G401 (cell line): ENCODE data around the gene ENOX1. TPM values are rescaled to one million over a fixed set of nuclear protein-coding genes. Genes with fewer than 3 reads are reported as not detected.

Experiments
- DNase-seq: peaks from one replicate; pipeline ENCODE4 v3.0.0-alpha.2; 2015; ENCODE audit warnings: low spot score
- in situ Hi-C: cut with HindIII; loops from 2 replicates; pipeline ENCODE4 v1.10.0; 2016; ENCODE audit warnings: low sequenced_read_pairs, mixed read lengths
- total RNA-seq: library from RNA; depleted of rRNA; stranded (reverse); fragments of >200 nt; shearing (Covaris generic); gene quantifications from 2 replicates; pipeline ENCODE4 v1.2.3, GENCODE V29; 2014

Gene ENOX1
- total RNA-seq, 1 experiment from 2014 or later, result not detected

DNA sequence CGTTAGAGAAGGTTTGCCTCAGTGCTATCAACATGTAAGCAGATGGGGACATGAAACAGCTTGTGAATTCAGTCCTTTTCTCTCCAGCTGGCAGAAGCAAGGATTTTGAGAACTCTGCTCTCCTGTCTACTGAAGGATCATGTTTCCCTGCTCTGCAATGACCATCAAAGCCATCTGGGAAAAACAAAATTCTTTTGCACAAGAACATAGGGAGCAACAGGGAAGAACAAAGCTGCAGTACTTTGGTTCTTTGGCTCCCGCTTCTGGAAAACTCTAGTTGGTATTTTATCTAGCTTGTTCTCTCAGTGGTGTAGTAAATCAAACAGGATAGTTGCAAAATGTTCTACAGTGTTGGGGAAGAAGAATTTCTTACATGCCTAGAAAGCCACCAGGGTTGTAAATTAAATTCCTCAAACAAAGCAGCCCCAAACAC, 270.4 kb downstream of the ENOX1 start:
- in situ Hi-C loops, result no loop called here
- no peak for DNase-seq

DNA sequence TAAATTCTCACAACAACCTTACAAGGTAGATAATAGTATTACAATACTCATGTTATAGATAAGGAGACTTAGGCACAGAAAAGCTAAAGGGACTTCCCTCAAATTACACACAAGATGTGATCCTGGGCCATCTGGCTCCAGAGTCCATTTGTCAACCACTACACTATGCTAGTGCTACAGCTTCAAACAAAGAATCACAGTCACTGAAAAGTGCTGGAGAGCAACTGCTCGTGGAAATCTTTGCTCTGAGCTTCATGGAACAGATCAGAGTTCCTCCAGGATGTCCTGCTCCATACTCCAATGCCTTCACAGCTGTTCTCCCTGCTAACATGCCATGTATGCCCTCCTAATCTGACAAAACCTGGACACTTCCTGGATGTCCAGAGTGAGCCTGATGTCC, 271.2 kb downstream of the ENOX1 start:
- in situ Hi-C loops, result no loop called here

DNA sequence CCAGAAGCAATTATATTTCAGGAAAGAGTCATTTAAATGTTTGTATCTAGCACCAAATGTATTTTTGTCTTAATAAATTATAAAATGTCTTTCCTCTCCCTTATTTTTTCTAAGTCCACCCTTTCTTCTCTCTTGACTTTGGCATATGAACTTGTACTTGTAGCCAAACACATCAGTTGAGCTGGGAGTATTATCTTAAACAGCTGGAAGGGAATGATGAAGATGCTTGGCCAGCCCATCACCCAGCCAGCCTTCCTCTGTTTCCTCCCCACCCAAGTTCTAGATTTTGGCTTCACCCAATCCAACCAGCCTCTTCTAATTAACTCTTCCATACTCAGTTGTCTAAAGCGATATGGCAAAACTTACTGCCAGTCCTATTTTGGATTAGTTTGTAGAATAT, 272.5 kb downstream of the ENOX1 start:
- DNase-seq, result no peak
- in situ Hi-C loops, result no loop called here

More for the DNA sequence above, 271.2 kb downstream of the ENOX1 start:
- DNase-seq, result no peak

GRCh38 chr13:43512221-43512620, 274.6 kb downstream of the ENOX1 start:
- no peak for DNase-seq
- in situ Hi-C loops, result no loop called here

DNA sequence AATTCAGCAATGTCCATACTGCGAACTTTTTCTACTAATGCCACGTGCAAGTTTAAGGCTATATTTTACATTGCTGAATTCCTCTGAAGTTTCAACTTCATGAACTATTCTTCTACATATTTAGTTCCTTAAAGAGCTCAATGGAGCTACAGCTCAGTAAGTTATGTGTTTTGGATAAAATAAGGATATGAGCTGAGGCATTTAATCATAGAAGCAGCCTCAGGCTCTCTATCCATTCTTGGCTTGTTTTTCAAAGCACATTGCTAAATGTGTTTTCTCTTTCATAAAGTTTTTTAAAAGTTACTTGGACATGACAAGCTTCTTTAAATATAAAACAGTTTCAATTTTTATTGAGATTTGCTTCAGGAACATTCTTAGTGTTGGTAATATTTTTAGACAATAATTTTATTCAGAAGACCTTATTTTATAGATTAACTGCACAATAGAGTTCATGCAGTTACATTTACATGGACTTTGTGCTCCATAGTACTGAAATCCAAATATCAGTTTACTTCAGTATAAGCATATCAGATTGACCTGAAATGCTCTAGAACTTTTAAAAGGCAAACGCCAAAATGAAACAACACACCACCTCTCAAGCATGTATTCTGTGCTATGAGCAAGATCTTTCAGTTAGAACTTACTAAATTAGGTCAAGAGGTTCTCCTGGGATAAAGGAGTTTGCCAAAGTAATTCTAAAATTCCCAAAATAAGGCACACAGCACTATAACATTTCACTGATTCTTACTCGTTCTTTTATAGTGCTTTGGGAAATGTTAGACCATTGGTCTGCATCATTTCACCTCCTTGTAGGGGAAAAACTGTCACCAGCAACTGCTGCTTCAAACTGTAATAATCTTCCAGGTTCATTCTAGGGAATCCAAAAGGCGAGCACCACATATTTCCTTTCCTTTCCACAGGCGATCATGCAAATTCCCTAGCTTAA, 275.5 kb downstream of the ENOX1 start:
- DNase-seq, result no peak
- in situ Hi-C loops, result no loop called here

- in situ Hi-C loops, result no loop called here
- DNase-seq, result no peak
Measured at GRCh38 chr13:43495732-43496131, 291.0 kb downstream of the ENOX1 start.

GRCh38 chr13:43494206-43494605, 292.6 kb downstream of the ENOX1 start:
- in situ Hi-C loops, result loop anchor here (5.0 kb wide), 1 partner anchor 38 kb away; no protein-coding TSS in a partner anchor
- no peak for DNase-seq

DNA sequence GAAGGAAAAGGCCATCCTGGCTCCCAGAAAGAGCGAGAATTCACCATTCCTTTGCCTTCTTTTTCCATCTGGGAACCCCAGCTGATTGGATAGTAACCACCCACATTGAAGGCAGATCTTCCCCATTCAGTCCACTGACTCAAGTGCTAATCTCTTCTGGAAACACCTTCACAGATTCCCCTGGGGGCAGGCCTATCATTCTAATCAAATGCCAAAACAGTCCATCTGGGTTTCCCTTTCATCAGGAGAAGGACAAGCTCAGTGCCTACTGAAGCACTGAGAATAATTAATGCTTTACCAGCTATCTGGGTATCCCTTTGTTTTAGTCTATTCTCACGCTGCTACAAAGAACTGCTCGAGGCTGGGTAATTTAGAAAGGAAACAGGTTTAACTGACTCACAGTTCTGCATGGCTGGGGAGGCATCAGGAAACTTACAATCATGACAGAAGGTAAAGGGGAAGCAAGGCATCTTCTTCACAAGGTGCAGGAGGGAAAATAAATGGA, 293.2 kb downstream of the ENOX1 start:
- DNase-seq, result no peak
- in situ Hi-C loops, result loop anchor here (5.0 kb wide), 1 partner anchor 39 kb away; no protein-coding TSS in a partner anchor

DNA sequence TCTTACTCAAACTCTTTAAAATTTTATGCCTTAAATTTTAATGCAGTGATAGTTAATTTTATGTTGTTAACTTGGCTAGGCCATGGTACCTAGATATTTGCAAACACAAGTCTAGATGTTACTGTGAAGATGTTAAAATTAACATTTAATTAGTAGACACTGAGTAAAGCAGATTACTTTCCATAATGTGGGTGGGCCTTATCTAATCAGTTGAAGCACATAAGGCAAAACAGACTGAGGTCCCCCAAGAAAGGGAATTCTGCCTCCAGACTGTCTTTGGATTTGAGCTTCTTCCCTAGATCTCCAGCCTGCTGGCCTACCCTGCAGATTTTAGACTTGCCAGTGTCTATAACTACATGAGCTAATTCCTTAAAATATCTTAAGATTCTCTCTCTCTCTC, 294.0 kb downstream of the ENOX1 start:
- in situ Hi-C loops, result loop anchor here (5.0 kb wide), 1 partner anchor 40 kb away; no protein-coding TSS in a partner anchor

GRCh38 chr13:43492311-43492710, 294.5 kb downstream of the ENOX1 start:
- in situ Hi-C loops, result loop anchor here (5.0 kb wide), 1 partner anchor 40 kb away; no protein-coding TSS in a partner anchor
- DNase-seq, result no peak

More for the DNA sequence above, 294.0 kb downstream of the ENOX1 start:
- DNase-seq, result no peak

- no peak for DNase-seq
- in situ Hi-C loops, result no loop called here
Measured at GRCh38 chr13:43489233-43489632, 297.5 kb downstream of the ENOX1 start.

GRCh38 chr13:43487885-43488284, 298.9 kb downstream of the ENOX1 start:
- in situ Hi-C loops, result no loop called here
- no peak for DNase-seq

GRCh38 chr13:43487461-43487860, 299.3 kb downstream of the ENOX1 start:
- DNase-seq, result no peak
- in situ Hi-C loops, result no loop called here

GRCh38 chr13:43484432-43485225, 302.1 kb downstream of the ENOX1 start:
- in situ Hi-C loops, result no loop called here
- no peak for DNase-seq

DNA sequence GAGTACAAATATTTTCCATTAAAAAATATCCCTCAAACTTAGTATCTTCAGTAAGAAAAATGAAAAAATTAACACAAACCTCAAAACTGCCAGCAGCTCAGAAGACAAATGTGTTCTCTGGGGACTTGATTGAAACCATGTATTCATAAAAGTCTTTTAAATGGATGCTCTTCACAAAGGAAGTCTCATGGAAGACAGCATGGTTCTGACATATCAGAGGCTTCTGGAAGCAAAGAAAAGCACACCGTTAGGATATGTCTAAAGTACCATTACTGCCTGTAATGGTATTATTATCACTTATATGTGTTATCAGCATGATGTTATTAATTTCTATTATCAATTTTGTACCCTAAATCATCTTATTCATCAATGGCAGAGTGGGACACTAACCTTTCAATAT, 302.8 kb downstream of the ENOX1 start:
- no peak for DNase-seq
- in situ Hi-C loops, result no loop called here

- in situ Hi-C loops, result no loop called here
- no peak for DNase-seq
Measured at GRCh38 chr13:43482641-43483040, 304.1 kb downstream of the ENOX1 start.

- in situ Hi-C loops, result no loop called here
Measured at GRCh38 chr13:43482026-43482425, 304.7 kb downstream of the ENOX1 start.

DNA sequence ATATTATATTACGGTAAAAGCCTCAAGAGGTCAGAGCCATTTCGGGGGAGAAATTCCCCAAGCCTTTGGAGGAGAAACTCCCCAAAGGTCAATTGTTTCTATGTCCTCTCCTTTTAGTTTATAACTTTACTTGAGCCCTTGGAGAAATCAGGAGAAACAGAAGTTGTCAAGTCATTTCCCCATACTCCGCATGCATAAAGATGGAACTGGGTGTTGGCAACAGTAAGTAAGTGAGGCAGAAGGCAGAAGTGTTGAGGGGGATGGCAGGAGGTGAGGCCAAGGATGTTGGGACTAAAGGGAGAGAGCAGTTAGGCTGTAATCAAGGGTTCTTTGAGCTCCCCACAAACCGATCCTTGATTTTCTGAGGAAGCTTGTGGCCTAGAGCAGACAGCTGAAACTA, 307.9 kb downstream of the ENOX1 start:
- in situ Hi-C loops, result no loop called here
- no peak for DNase-seq

More at GRCh38 chr13:43482026-43482425, 304.7 kb downstream of the ENOX1 start:
- no peak for DNase-seq

- DNase-seq, result no peak
- in situ Hi-C loops, result no loop called here
Measured at GRCh38 chr13:43478211-43478610, 308.6 kb downstream of the ENOX1 start.

GRCh38 chr13:43475140-43475539, 311.6 kb downstream of the ENOX1 start:
- DNase-seq, result no peak
- in situ Hi-C loops, result no loop called here
